HepG2 (cell line): Measurements from ENCODE around the gene YY1. TPM values are rescaled to one million over a fixed set of nuclear protein-coding genes. Genes with fewer than 3 reads are reported as not detected.
A peak's percentile ranks its signal among the peaks of the same experiment; 100 is the strongest.

Source experiments
- AKAP8 ChIP-seq: sonication (generic); formaldehyde crosslinking; IDR thresholded peaks from 2 replicates; pipeline ENCODE4 v1.5.1; 2020; ENCODE audit warnings: mild to moderate bottlenecking, missing genetic modification reagents
- BCL6 ChIP-seq: IDR thresholded peaks from 2 replicates; pipeline ENCODE4 v1.6.1; 2016; ENCODE audit warnings: missing genetic modification reagents, missing compliant biosample characterization
- DBP ChIP-seq: sonication (generic); formaldehyde crosslinking; IDR thresholded peaks from 2 replicates; pipeline ENCODE4 v1.4.0; 2020; ENCODE audit warnings: missing genetic modification reagents; ENCODE audit errors: not compliant biosample characterization
- DRAP1 ChIP-seq: IDR thresholded peaks from 2 replicates; pipeline ENCODE4 v1.6.1; 2016; ENCODE audit warnings: missing genetic modification reagents, missing compliant biosample characterization
- FOXA1 ChIP-seq, 2 experiments: fragments of 450-650 bp in 1 of 2; sonication (generic) in 1 of 2; formaldehyde crosslinking in 1 of 2; IDR thresholded peaks; 2 replicates each; pipeline versions ENCODE4 v1.4.0 to v1.6.1; 2016 to 2020; ENCODE audit warnings: missing genetic modification reagents in 1 of 2
- GMEB1 ChIP-seq: sonication (generic); formaldehyde crosslinking; IDR thresholded peaks from 2 replicates; pipeline ENCODE4 v1.5.1; 2020; ENCODE audit warnings: missing genetic modification reagents, mild to moderate bottlenecking, borderline replicate concordance
- IKZF5 ChIP-seq: IDR thresholded peaks from 2 replicates; pipeline ENCODE4 v1.6.1; 2018; ENCODE audit warnings: missing genetic modification reagents, mild to moderate bottlenecking, missing compliant biosample characterization
- KAT8 ChIP-seq: IDR thresholded peaks from 2 replicates; pipeline ENCODE4 v1.6.1; 2016; ENCODE audit warnings: missing genetic modification reagents, missing compliant biosample characterization
- MAFK ChIP-seq, 2 experiments: IDR thresholded peaks in 1 of 2; conservative IDR thresholded peaks in 1 of 2; 2 replicates each; pipeline ENCODE4 v1.6.1; 2011; ENCODE audit warnings: improper control_type of control experiment in 2 of 2, low read length in 2 of 2
- NONO ChIP-seq, 2 experiments: fragments of 450-650 bp in 1 of 2; sonication (generic) in 1 of 2; formaldehyde crosslinking in 1 of 2; IDR thresholded peaks in 1 of 2; conservative IDR thresholded peaks in 1 of 2; 2 replicates each; pipeline versions ENCODE4 v1.6.1 to v1.8.0; 2017 to 2022; ENCODE audit warnings: mild to moderate bottlenecking in 1 of 2, missing genetic modification reagents in 1 of 2, moderate library complexity in 1 of 2
- NR2F1 ChIP-seq, 2 experiments: fragments of 450-650 bp in 1 of 2; formaldehyde crosslinking in 1 of 2; IDR thresholded peaks; 2 replicates each; pipeline versions ENCODE4 v1.5.0 to v1.6.1; 2016 to 2020; ENCODE audit warnings: mild to moderate bottlenecking in 1 of 2, missing compliant biosample characterization in 1 of 2, missing genetic modification reagents in 1 of 2, moderate library complexity in 1 of 2
- NRL ChIP-seq: sonication (generic); formaldehyde crosslinking; IDR thresholded peaks from 2 replicates; pipeline ENCODE4 v1.5.0; 2020; ENCODE audit warnings: missing genetic modification reagents, mild to moderate bottlenecking, moderate library complexity, borderline replicate concordance
- PHB2 ChIP-seq: fragments of 450-650 bp; IDR thresholded peaks from 2 replicates; pipeline ENCODE4 v1.6.1; 2018; ENCODE audit not compliant: partially characterized antibody
- RORA ChIP-seq: sonication (generic); formaldehyde crosslinking; IDR thresholded peaks from 2 replicates; pipeline ENCODE4 v1.5.0; 2020; ENCODE audit warnings: mild to moderate bottlenecking, missing genetic modification reagents, moderate library complexity
- SALL1 ChIP-seq: sonication (generic); formaldehyde crosslinking; IDR thresholded peaks from 2 replicates; pipeline ENCODE4 v1.8.0; 2022; ENCODE audit warnings: mild to moderate bottlenecking, missing genetic modification reagents
- SPEN ChIP-seq: sonication (generic); formaldehyde crosslinking; IDR thresholded peaks from 2 replicates; pipeline ENCODE4 v1.5.1; 2020; ENCODE audit warnings: low read depth, mild to moderate bottlenecking, missing genetic modification reagents
- SRSF1 ChIP-seq: fragments of 200-400 bp; formaldehyde crosslinking; optimal IDR thresholded peaks from 2 replicates; pipeline ENCODE3; 2017; ENCODE audit warnings: mild to moderate bottlenecking, low read depth, low read length, moderate library complexity
- TEF ChIP-seq: sonication (generic); formaldehyde crosslinking; IDR thresholded peaks from 2 replicates; pipeline ENCODE4 v1.5.0; 2020; ENCODE audit warnings: missing genetic modification reagents
- THYN1 ChIP-seq: sonication (generic); formaldehyde crosslinking; IDR thresholded peaks from 2 replicates; pipeline ENCODE4 v1.8.1; 2023; ENCODE audit warnings: low read depth, mild to moderate bottlenecking, moderate library complexity, missing genetic modification reagents, borderline replicate concordance
- ZFYVE20 ChIP-seq: sonication (generic); formaldehyde crosslinking; IDR thresholded peaks from 2 replicates; pipeline ENCODE4 v1.8.0; 2023; ENCODE audit warnings: low read depth, mild to moderate bottlenecking, moderate library complexity, missing genetic modification reagents, borderline replicate concordance
- ZNF230 ChIP-seq: sonication (generic); formaldehyde crosslinking; IDR thresholded peaks from 2 replicates; pipeline ENCODE4 v1.4.0; 2020; ENCODE audit warnings: mild to moderate bottlenecking, missing genetic modification reagents
- ZNF451 ChIP-seq: sonication (generic); formaldehyde crosslinking; IDR thresholded peaks from 2 replicates; pipeline ENCODE4 v1.5.0; 2020; ENCODE audit warnings: mild to moderate bottlenecking, missing genetic modification reagents
- ZNF644 ChIP-seq: IDR thresholded peaks from 2 replicates; pipeline ENCODE4 v1.6.1; 2016; ENCODE audit warnings: low read depth
- ZNF672 ChIP-seq: sonication (generic); formaldehyde crosslinking; IDR thresholded peaks from 2 replicates; pipeline ENCODE4 v1.8.1; 2022; ENCODE audit warnings: missing genetic modification reagents
- ZNF709 ChIP-seq: sonication (generic); formaldehyde crosslinking; IDR thresholded peaks from 2 replicates; pipeline ENCODE4 v1.5.0; 2020; ENCODE audit warnings: mild to moderate bottlenecking, missing genetic modification reagents
- polyA plus RNA-seq, 8 experiments: library from polyadenylated mRNA; depleted of rRNA in 3 of 8; stranded (reverse) in 7 of 8; unstranded in 1 of 8; fragments of >200 nt; fragmentation: Illumina TruSeq in 4 of 8; extraction: Trizol in 4 of 8; gene quantifications; 2 replicates each; pipeline versions ENCODE4 v1.2.1 to v1.2.3, GENCODE V29; 2011 to 2016; ENCODE audit warnings: low read depth in 4 of 8, missing spikeins in 1 of 8, mixed read lengths in 1 of 8; ENCODE audit not compliant: insufficient read depth in 1 of 8
- total RNA-seq, 5 experiments: library from RNA; depleted of rRNA; stranded (reverse); fragments of >200 nt; fragmentation: Illumina TruSeq; extraction: Trizol; gene quantifications; 2 replicates each; pipeline ENCODE4 v1.2.3, GENCODE V29; 2016; ENCODE audit warnings: low read depth in 1 of 5

The YY1 gene
- total and polyA plus RNA-seq, 2 of the 13 experiments (the other 11 are each of a cell fraction or from before 2014, with no cell fraction given) = 29.4 to 68.1 TPM

- TF ChIP-seq DBP (CRISPR knock-in tag) (no peak), IKZF5 (no peak), THYN1 (CRISPR knock-in tag) (no peak), SPEN (CRISPR knock-in tag) (no peak), TEF (CRISPR knock-in tag) (no peak), NRL (CRISPR knock-in tag) (peak; percentile 71), ZNF709 (no peak), ZNF644 (no peak; the same call in 1 of the 2 replicates), NONO (IDR thresholded peaks at IDR 0.05) (no peak), NONO (CRISPR knock-in tag; conservative IDR thresholded peaks at IDR 0.05) (no peak), ZFYVE20 (CRISPR knock-in tag) (no peak), ZNF672 (CRISPR knock-in tag) (no peak), MAFK (conservative IDR thresholded peaks at IDR 0.05 in 1 of 2, IDR thresholded peaks at IDR 0.05 in 1 of 2; ENCODE audit: low read length in 2 of 2) (no peak), GMEB1 (no peak), ZNF230 (CRISPR knock-in tag) (0 out of 2 replicates have a peak, but pooled peaks have one; percentile 32), NR2F1 (CRISPR knock-in tag; IDR thresholded peaks at IDR 0.05) (no peak), AKAP8 (CRISPR knock-in tag) (no peak), BCL6 (CRISPR knock-in tag) (no peak), DRAP1 (CRISPR knock-in tag) (peak; percentile 21; the same call in 1 of the 2 replicates), FOXA1 (IDR thresholded peaks at IDR 0.05) (no peak), FOXA1 (CRISPR knock-in tag; IDR thresholded peaks at IDR 0.05) (peak; percentile 3; the same call in 1 of the 2 replicates), SRSF1 (no peak), SALL1 (CRISPR knock-in tag) (peak; percentile 23; the same call in 1 of the 2 replicates), RORA (CRISPR knock-in tag) (no peak), PHB2 (no peak), ZNF451 (CRISPR knock-in tag) (no peak), KAT8 (CRISPR knock-in tag) (0 out of 2 replicates have a peak, but pooled peaks have one; percentile 27)
These were observed 17.3 kb upstream of the YY1 start (continued) for GRCh38 chr14:100221533-100222223.
